ENCODE data around the gene FGD2.
"Not testable (repeated sequence)": the region's sequence is repeated elsewhere in the genome, so short reads cannot be mapped to it uniquely, and the experiment has no call there.

The FGD2 gene

GRCh38 chr6:37047689-37048402 is 42.4 kb downstream of the FGD2 start:
- no peak for DNase-seq

- DNase-seq: no peak
Observed at GRCh38 chr6:37048403-37048850, 43.0 kb downstream of the FGD2 start.

GRCh38 chr6:37048851-37049757 is 43.6 kb downstream of the FGD2 start:
- peak; percentile 60 for DNase-seq

- no peak for DNase-seq
Observed at GRCh38 chr6:37049758-37050044, 44.2 kb downstream of the FGD2 start.

GRCh38 chr6:37050045-37050853 is 44.8 kb downstream of the FGD2 start:
- DNase-seq: no peak

- DNase-seq: no peak
Observed at GRCh38 chr6:37050854-37051137, 45.3 kb downstream of the FGD2 start.

- peak; percentile 41 for DNase-seq
Observed at GRCh38 chr6:37051138-37052026, 45.9 kb downstream of the FGD2 start.

- no peak for DNase-seq
Observed at GRCh38 chr6:37052027-37052628, 46.7 kb downstream of the FGD2 start.

- no peak for DNase-seq
Observed at GRCh38 chr6:37053683-37054082, 48.2 kb downstream of the FGD2 start.

- no peak for DNase-seq
Observed at GRCh38 chr6:37054171-37054570, 48.7 kb downstream of the FGD2 start.

GRCh38 chr6:37054580-37054979 is 49.1 kb downstream of the FGD2 start:
- DNase-seq: no peak

GRCh38 chr6:37056112-37056403 is 50.6 kb downstream of the FGD2 start:
- DNase-seq: no peak

- no peak for DNase-seq
Observed at GRCh38 chr6:37056439-37057127, 51.1 kb downstream of the FGD2 start.

- no peak for DNase-seq
Observed at GRCh38 chr6:37057128-37057471, 51.6 kb downstream of the FGD2 start.

GRCh38 chr6:37057678-37058077 is 52.2 kb downstream of the FGD2 start:
- DNase-seq: no peak

GRCh38 chr6:37058084-37058586 is 52.7 kb downstream of the FGD2 start:
- peak; percentile 32 for DNase-seq

- DNase-seq: not testable (repeated sequence)
Observed at GRCh38 chr6:37058984-37059343, 53.5 kb downstream of the FGD2 start.

GRCh38 chr6:37059344-37060194 is 54.1 kb downstream of the FGD2 start:
- peak; percentile 93 for DNase-seq

- DNase-seq: no peak
Observed at GRCh38 chr6:37060195-37060559, 54.7 kb downstream of the FGD2 start.

- no peak for DNase-seq
Observed at GRCh38 chr6:37061157-37061804, 55.8 kb downstream of the FGD2 start.

Measured in NCI-H226 (cell line).